22Rv1 (cell line): ENCODE data around the gene ACTMAP.

Experiments used
- ZFX ChIP-seq: fragments of 450-650 bp; IDR thresholded peaks from 2 replicates; pipeline ENCODE4 v1.6.1; 2017; ENCODE audit warnings: antibody characterized with exemption, borderline replicate concordance
- TF ChIP-seq, protein P1 (sequence below): fragments of 450-650 bp; IDR thresholded peaks from 2 replicates; pipeline ENCODE4 v1.5.1; 2017; ENCODE audit warnings: mild to moderate bottlenecking

DNA sequence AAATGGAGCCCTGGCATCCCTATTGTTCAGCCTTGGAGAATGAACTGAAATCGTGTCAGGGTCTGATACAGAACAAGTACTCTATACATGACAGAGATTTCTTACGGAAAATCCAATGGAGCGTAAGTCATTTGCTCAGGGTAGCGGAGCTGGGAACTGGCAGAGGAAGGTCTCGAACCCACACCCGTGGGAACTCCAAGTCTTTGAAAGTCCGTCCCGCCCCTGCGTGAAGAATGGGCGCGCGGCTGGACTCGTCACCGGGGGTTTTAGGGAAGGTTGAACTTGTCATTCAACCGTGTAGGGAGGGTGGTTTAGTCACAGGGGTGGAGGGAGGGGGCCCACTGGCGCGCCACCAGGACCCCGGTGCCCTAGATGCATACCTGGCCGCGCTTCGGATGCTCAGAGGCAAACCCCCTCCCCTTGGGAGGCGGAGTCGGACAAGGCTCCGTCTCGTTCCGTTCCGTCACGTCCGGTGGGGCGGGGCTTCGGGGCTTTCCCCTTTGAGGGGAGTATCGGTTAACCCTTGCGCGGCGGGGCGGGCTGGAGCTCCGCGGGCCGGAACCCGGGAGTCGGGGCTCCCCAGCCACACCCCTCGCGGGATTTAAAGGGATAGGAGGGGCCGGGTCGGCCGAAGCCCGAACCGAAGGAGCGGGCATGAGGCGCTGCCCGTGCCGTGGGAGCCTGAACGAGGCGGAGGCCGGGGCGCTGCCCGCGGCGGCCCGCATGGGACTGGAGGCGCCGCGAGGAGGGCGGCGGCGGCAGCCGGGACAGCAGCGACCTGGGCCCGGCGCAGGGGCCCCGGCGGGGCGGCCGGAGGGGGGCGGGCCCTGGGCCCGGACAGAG lies 33.6 kb downstream of the ACTMAP start, which contains the start of the genes COQ8B and ITPKC:
- TF ChIP-seq, protein P1, sequence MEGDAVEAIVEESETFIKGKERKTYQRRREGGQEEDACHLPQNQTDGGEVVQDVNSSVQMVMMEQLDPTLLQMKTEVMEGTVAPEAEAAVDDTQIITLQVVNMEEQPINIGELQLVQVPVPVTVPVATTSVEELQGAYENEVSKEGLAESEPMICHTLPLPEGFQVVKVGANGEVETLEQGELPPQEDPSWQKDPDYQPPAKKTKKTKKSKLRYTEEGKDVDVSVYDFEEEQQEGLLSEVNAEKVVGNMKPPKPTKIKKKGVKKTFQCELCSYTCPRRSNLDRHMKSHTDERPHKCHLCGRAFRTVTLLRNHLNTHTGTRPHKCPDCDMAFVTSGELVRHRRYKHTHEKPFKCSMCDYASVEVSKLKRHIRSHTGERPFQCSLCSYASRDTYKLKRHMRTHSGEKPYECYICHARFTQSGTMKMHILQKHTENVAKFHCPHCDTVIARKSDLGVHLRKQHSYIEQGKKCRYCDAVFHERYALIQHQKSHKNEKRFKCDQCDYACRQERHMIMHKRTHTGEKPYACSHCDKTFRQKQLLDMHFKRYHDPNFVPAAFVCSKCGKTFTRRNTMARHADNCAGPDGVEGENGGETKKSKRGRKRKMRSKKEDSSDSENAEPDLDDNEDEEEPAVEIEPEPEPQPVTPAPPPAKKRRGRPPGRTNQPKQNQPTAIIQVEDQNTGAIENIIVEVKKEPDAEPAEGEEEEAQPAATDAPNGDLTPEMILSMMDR, result peak; percentile 12; the same call in 1 of the 2 replicates
- no peak for TF ChIP-seq ZFX
